C4-2B (cell line): ENCODE results near the gene OR6X1.

ENCODE experiments used
- ZFX ChIP-seq: fragments of 450-650 bp; IDR thresholded peaks from 2 replicates; pipeline ENCODE4 v1.6.1; 2017
- TF ChIP-seq, protein P1 (sequence below): fragments of 450-650 bp; conservative IDR thresholded peaks from 2 replicates; pipeline ENCODE4 v1.5.1; 2017; ENCODE audit warnings: mild to moderate bottlenecking

DNA sequence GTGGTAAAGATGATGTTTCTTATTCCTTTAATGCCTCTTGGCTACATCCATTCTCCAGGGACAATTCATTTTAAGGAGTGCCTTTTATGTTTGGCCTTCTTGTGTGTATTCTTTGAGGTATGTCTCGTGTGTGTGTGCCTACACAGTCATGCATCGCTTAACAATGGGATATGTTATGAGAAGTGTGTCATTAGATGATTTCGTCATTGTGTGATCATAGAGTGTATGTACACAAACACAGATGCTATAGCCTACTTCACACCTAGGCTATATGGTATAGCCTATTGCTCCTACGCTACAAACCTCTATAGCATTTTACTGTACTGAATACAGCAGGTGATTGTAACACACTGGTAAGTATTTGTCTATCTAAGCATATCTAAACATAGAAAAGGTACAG is 35.8 kb downstream of the OR6X1 start:
- TF ChIP-seq, protein P1, sequence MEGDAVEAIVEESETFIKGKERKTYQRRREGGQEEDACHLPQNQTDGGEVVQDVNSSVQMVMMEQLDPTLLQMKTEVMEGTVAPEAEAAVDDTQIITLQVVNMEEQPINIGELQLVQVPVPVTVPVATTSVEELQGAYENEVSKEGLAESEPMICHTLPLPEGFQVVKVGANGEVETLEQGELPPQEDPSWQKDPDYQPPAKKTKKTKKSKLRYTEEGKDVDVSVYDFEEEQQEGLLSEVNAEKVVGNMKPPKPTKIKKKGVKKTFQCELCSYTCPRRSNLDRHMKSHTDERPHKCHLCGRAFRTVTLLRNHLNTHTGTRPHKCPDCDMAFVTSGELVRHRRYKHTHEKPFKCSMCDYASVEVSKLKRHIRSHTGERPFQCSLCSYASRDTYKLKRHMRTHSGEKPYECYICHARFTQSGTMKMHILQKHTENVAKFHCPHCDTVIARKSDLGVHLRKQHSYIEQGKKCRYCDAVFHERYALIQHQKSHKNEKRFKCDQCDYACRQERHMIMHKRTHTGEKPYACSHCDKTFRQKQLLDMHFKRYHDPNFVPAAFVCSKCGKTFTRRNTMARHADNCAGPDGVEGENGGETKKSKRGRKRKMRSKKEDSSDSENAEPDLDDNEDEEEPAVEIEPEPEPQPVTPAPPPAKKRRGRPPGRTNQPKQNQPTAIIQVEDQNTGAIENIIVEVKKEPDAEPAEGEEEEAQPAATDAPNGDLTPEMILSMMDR: no peak
- TF ChIP-seq ZFX: no peak
